Neural cell (in vitro differentiated cells): ENCODE results near the gene CLTB. TPM values are rescaled to one million over a fixed set of nuclear protein-coding genes. Genes with fewer than 3 reads are reported as not detected.

Experiments
- H2AFZ ChIP-seq: fragments of 200-600, 300-800 bp; sonication (generic), shearing (Covaris generic); 2 replicates; pipeline ENCODE4 v1.6.0; 2014; ENCODE audit warnings: low read depth, mild to moderate bottlenecking, antibody characterized with exemption, low read length, moderate library complexity
- H3F3A ChIP-seq: fragments of 200-600 bp; shearing (Covaris generic); 2 replicates; pipeline ENCODE4 v1.6.1; 2016; ENCODE audit warnings: mild to moderate bottlenecking, moderate library complexity, mixed read lengths, antibody characterized with exemption, low read length; ENCODE audit not compliant: insufficient read depth, poor library complexity, severe bottlenecking
- H3K27ac ChIP-seq: fragments of 200-600, 300-800 bp; sonication (generic), shearing (Covaris generic); 2 replicates; pipeline ENCODE4 v1.5.1; 2014; ENCODE audit warnings: mild to moderate bottlenecking, low read length, moderate library complexity
- H3K27me3 ChIP-seq: fragments of 300-800, 200-600 bp; sonication (generic), shearing (Covaris generic); 2 replicates; pipeline ENCODE4 v1.6.0; 2014; ENCODE audit warnings: mild to moderate bottlenecking, low read depth, low read length, moderate library complexity; ENCODE audit not compliant: insufficient read depth
- H3K36me3 ChIP-seq: fragments of 300-800, 200-600 bp; sonication (generic), shearing (Covaris generic); 2 replicates; pipeline ENCODE4 v1.5.1; 2014; ENCODE audit warnings: mild to moderate bottlenecking, antibody characterized with exemption, low read length, moderate library complexity; ENCODE audit not compliant: insufficient read depth
- H3K4me2 ChIP-seq: fragments of 300-800, 200-600 bp; sonication (generic), shearing (Covaris generic); 2 replicates; pipeline ENCODE4 v1.6.0; 2014; ENCODE audit warnings: mild to moderate bottlenecking, low read length
- H3K4me3 ChIP-seq: fragments of 300-800, 200-600 bp; sonication (generic), shearing (Covaris generic); 2 replicates; pipeline ENCODE4 v1.5.1; 2014; ENCODE audit warnings: mild to moderate bottlenecking, low read length, moderate library complexity
- H3K79me2 ChIP-seq: fragments of 200-600 bp; shearing (Covaris generic); replicated peaks from 2 replicates; pipeline ENCODE4 v1.6.0; 2014; ENCODE audit warnings: mild to moderate bottlenecking, low read length, moderate library complexity; ENCODE audit not compliant: insufficient read depth
- H3K9ac ChIP-seq: fragments of 300-800, 200-600 bp; sonication (generic), shearing (Covaris generic); 2 replicates; pipeline ENCODE4 v1.6.1; 2016; ENCODE audit warnings: mild to moderate bottlenecking, low read length, mixed read lengths
- H3K9me2 ChIP-seq: fragments of 200-600 bp; shearing (Covaris generic); 2 replicates; pipeline ENCODE4 v1.6.1; 2016; ENCODE audit warnings: mild to moderate bottlenecking, low read length, mixed read lengths; ENCODE audit not compliant: insufficient read depth
- H3K9me3 ChIP-seq: fragments of 200-600, 300-800 bp; sonication (generic), shearing (Covaris generic); 2 replicates; pipeline ENCODE4 v1.6.1; 2016; ENCODE audit warnings: mild to moderate bottlenecking, mixed run types, low read length, moderate library complexity, mixed read lengths
- H4K20me1 ChIP-seq: fragments of 200-600 bp; shearing (Covaris generic); 2 replicates; pipeline ENCODE4 v1.6.1; 2016; ENCODE audit warnings: mild to moderate bottlenecking, mixed run types; ENCODE audit not compliant: insufficient read depth
- CTCF ChIP-seq: fragments of 450-650 bp; IDR thresholded peaks from 2 replicates; pipeline ENCODE4 v1.5.1; 2014; ENCODE audit warnings: antibody characterized with exemption, mild to moderate bottlenecking, moderate library complexity; ENCODE audit not compliant: poor library complexity, severe bottlenecking
- EP300 ChIP-seq: fragments of 450-650 bp; conservative IDR thresholded peaks from 2 replicates; pipeline ENCODE4 v1.6.1; 2014; ENCODE audit warnings: antibody characterized with exemption, mild to moderate bottlenecking, moderate library complexity; ENCODE audit not compliant: poor library complexity, severe bottlenecking
- EZH2 ChIP-seq: fragments of 200-600, 300-800 bp; shearing (Covaris generic), sonication (generic); IDR thresholded peaks from 2 replicates; pipeline ENCODE4 v1.6.1; 2014; ENCODE audit warnings: antibody characterized with exemption, low read length, borderline replicate concordance, mild to moderate bottlenecking; ENCODE audit not compliant: insufficient read depth, poor library complexity, severe bottlenecking
- MXI1 ChIP-seq: fragments of 450-650 bp; conservative IDR thresholded peaks from 2 replicates; pipeline ENCODE4 v1.6.1; 2014; ENCODE audit warnings: antibody characterized with exemption, mild to moderate bottlenecking; ENCODE audit not compliant: poor library complexity, severe bottlenecking
- POLR2AphosphoS5 ChIP-seq: IDR thresholded peaks from 2 replicates; pipeline ENCODE4 v1.6.1; 2012
- RAD21 ChIP-seq: fragments of 450-650 bp; conservative IDR thresholded peaks from 2 replicates; pipeline ENCODE4 v1.6.1; 2014; ENCODE audit warnings: antibody characterized with exemption, mild to moderate bottlenecking, moderate library complexity
- REST ChIP-seq: IDR thresholded peaks from 2 replicates; pipeline ENCODE4 v1.6.1; 2012; ENCODE audit warnings: borderline replicate concordance
- SMC3 ChIP-seq: fragments of 450-650 bp; conservative IDR thresholded peaks from 2 replicates; pipeline ENCODE4 v1.6.1; 2014; ENCODE audit warnings: antibody characterized with exemption, mild to moderate bottlenecking, moderate library complexity; ENCODE audit not compliant: poor library complexity
- TAF1 ChIP-seq: IDR thresholded peaks from 2 replicates; pipeline ENCODE4 v1.6.1; 2012; ENCODE audit warnings: low read depth
- polyA plus RNA-seq: library from polyadenylated mRNA; depleted of rRNA; stranded (reverse); fragments of >200 nt; gene quantifications from 2 replicates; pipeline ENCODE4 v1.2.3, GENCODE V29; 2014
- small RNA-seq, 3 experiments: library from RNA; depleted of rRNA; stranded (forward); fragments of <200 nt; gene quantifications; one replicate each; pipeline ENCODE3, GENCODE V24; 2012

CLTB gene
- polyA plus RNA-seq, 1 donor from 2014 or later, result 239 TPM

- Histone ChIP-seq H2AFZ (no peak overlapping the region), H3K9me2 (no peaks in the 10 kb centered on the region), H3K36me3 (peaks cover 4% of the 10 kb centered on the region), H3K9ac (no peak overlapping the region), H3K27me3 (no peaks in the 10 kb centered on the region), H3K9me3 (no peaks in the 10 kb centered on the region), H3K4me3 (no peak overlapping the region), H3K4me2 (no peak overlapping the region), H4K20me1 (no peaks in the 10 kb centered on the region), H3F3A (no peaks in the 10 kb centered on the region), H3K27ac (no peak overlapping the region), H3K79me2 (no peaks in the 10 kb centered on the region)
- TF ChIP-seq MXI1, result no peak
- no peak for TF ChIP-seq RAD21
- no peak for TF ChIP-seq TAF1
- TF ChIP-seq EP300, result no peak
- no peak for TF ChIP-seq CTCF
- no peak for TF ChIP-seq SMC3
- no peak for TF ChIP-seq EZH2
- no peak for TF ChIP-seq POLR2AphosphoS5
- TF ChIP-seq REST, result no peak
Observed at GRCh38 chr5:176342766-176343458, 73.4 kb downstream of the CLTB start.

Small RNAs within 50 kb of the gene (small RNA-seq; reads per million reads assigned to genes)
- gene AC010297.1 (0 reads per million in 3 experiments), gene MIR1271 (91.6 to 138 (median 131) reads per million in 3 experiments)

Other genes starting within 250 kb of the CLTB start
- 20.7 and 23.1 TPM in 2 replicates for gene SIMC1, start 178.1 kb downstream of the CLTB start, polyA plus RNA-seq
- 135 and 137 TPM in 2 replicates for gene KIAA1191, start 54.8 kb downstream of the CLTB start, polyA plus RNA-seq
- gene ARL10, start 51.1 kb downstream of the CLTB start, polyA plus RNA-seq, result 12.7 and 22.8 TPM in 2 replicates
- 23.9 and 29.9 TPM in 2 replicates for gene NOP16, start 27.9 kb downstream of the CLTB start, polyA plus RNA-seq
- 61.8 and 81.3 TPM in 2 replicates for gene HIGD2A, start 27.8 kb downstream of the CLTB start, polyA plus RNA-seq
- gene FAF2, start 31.8 kb upstream of the CLTB start, polyA plus RNA-seq, result 30.8 and 33.6 TPM in 2 replicates
- gene RNF44, start 120.9 kb upstream of the CLTB start, polyA plus RNA-seq, result 22.2 and 27.0 TPM in 2 replicates
- 0.38 and 1.0 TPM in 2 replicates for gene CDHR2, start 132.8 kb upstream of the CLTB start, polyA plus RNA-seq
- 32.3 and 42.8 TPM in 2 replicates for gene GPRIN1, start 193.6 kb upstream of the CLTB start, polyA plus RNA-seq
- 10.1 and 12.5 TPM in 2 replicates for gene SNCB, start 214.0 kb upstream of the CLTB start, polyA plus RNA-seq
- 0.82 TPM in 1 of 2 replicates, not detected in the other for gene EIF4E1B, start 214.1 kb upstream of the CLTB start, polyA plus RNA-seq
- gene TSPAN17, start 230.9 kb upstream of the CLTB start, polyA plus RNA-seq, result 66.1 and 66.4 TPM in 2 replicates